Activated naive CD4-positive, alpha-beta T cell treated with Interleukin-2 at 50 U/mL for 16 hours (primary cell): Measurements from ENCODE around the gene DST.

ENCODE experiments used
- DNase-seq: peaks from one replicate; pipeline ENCODE4 v3.0.0-alpha.2; 2020

Gene DST

DNA sequence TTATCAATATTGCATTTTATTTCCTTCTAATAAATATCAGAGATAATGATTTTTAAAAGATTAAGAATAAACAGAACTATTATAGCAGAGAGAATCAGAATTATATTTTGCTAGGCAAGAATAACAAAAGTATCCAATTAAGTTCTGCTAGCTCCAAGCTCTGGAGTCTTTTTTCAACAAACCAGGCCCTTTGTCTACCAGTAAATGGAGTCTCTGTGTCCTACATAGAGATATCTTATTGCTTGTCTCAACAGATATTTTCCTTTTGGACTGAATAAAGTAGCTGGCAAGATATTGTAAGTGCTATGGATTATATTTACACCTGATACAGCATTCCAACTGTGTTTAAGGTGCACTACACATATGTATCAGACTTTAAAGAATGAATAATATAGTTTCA lies 107.1 kb downstream of the DST start:
- DNase-seq = no peak

DNA sequence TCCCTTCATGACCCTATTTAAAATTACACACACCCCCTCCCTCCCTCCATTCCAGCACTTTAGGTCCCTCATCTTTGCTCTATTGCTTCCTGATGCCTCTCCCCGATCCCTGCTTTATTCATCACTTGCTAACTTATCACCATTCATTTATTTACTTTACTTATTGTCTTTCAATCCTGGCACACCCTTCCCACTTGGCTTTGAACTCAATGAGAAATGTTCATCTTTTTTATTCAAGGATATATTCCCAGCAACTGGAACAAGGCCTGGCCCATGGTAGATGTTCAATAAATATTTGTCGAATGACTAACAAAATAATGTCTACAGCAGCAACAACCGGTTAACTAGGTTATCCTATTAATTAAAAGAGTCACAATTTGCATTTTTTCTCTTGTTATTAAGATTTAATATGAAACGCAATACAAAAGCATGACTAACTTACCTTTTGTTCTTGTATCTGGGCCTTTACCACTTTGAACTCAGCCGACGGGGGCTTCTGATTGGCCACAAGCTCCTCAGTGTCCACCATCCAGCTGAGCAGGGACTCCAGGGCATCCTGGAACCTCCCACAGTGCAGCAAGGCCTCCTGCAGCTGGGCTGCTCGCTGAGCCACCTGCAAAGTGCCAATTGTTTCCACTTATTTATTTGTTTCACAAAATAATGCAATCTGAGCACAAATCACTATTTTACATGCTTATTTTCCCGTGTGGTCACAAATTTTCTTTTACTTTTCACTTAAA lies 107.8 kb downstream of the DST start:
- DNase-seq = no peak

DNA sequence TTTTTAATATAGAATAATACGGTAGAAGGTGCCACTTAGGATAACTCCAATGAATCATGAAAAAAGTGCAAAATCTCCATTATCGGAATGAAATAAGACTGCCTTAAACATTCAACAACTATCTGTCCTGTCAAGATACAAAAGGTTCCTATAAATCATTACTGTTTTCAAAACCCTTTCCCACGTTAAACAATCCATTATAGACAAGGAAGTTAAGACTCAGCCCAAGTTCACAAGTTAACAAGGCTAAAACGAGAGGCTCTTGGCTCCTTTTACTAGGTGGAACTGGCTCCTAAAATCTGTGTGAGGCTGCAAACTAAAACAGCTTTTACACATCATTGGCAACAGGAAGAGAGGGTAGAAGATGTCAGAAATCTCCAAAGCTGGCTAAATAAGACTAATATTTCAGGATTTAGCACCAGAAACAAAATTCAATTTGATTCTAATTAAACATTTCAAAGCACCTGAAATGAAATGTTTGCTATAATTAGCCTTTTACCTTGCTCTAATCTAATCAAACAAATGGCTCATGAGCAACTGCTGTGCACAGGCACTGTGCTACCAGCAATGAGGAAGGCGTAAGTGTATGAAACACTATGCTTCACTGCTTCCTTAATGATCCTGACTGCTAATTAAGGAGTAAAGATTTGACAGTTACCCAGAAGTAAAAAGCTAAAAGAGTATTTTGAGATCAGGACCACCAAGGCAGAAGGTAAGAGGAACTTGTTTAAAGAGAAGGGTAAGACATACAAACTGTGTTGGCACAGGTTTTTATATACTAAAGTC lies 109.7 kb downstream of the DST start:
- DNase-seq = no peak

DNA sequence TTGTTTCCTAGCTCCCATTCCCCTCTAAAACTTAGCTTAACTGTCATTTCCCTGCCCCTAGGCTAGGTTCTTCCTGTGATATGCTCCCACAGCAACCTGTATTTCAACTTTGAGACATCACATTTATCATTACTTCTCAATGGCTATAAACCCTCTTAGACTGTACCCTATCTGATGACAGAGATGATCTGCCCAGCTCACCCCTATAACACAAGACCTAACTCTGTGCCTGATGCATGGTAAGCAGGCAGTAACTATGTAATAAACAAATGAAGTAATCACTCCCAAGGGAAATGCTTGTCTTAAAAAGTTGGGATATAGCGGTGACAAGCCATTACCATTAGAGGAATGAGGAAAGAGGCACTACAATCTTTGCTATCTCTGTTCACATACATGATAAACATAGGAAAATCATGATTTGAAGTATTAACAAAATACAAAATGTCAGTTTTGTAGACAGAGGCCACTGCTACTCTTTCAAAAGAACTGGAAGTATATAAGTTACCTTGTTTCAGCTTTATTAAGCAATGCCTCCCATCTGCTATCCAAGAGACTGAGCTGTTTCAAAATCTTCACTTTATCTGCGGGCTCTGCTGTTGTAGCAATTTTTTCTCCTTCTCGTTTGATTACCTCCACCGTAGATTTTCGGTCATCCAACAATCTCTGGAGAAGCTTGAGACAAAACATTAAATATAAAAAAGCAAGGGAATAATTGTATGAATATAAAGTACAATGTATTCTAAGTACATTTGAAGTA lies 110.7 kb downstream of the DST start:
- no peak for DNase-seq

DNA sequence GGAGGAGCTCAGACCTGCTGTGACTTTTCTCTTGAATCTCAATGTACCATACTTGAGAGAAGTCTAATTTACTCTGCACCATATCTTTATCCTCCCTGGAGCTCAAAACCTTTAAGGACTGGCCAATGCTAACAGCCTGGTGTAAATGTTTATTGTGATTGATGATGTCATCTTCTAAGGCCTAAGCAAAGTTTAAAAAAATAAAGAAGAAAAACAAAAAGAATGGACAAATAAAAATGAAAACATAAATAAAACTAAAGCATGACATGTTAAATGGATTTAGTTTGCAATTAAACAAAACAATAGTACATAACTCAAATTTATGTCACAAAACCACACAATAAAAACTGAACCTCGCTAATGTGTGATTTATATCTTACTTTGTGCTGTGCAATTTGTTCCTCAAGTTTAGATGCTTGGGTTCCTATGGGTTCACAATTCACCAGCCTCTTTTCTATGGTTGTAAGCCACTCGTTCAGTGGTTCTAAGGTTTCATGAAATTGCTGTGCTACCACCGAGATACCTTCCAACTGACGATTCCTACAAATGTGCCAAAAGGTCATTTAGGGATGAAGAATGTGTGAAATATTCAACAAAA lies 113.0 kb downstream of the DST start:
- DNase-seq = no peak

DNA sequence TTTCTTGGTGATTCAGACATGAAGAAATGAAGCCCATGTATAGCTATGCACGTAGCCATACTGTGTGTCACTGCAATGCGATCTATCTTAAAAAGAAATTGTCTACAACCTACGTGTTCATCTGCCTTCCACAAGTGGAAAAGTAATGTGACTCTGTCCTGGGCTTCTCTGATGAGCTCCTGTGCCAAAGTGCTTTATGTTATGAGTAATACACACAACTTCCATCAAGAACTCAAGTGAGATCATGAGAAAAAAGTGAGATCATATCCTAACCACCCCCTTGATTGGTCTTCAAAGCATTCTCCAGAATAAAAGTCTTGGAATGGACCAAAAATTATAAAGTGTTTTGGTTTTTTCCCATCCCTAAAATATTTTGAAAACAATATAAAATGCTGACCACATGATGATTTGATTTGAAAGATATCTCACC lies 114.3 kb downstream of the DST start:
- DNase-seq = no peak

DNA sequence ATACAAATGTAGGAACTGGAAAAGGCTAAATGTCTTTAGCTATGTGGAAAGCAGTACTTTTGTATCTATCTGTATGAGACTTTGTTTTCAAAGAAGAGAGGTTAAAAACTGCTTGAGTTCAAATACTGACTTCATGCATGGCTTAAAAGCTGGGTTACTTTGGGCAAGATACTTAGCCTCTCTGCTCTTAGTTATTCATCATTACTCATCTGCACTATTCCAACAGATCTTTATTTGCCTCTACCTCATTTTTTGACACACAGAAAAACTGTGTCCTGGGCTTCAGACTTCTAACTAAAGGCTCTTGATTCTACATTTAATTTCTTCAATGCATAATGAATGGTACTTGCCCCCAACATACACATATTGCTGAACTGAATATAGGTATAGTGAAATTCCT lies 114.8 kb downstream of the DST start:
- DNase-seq = no peak

DNA sequence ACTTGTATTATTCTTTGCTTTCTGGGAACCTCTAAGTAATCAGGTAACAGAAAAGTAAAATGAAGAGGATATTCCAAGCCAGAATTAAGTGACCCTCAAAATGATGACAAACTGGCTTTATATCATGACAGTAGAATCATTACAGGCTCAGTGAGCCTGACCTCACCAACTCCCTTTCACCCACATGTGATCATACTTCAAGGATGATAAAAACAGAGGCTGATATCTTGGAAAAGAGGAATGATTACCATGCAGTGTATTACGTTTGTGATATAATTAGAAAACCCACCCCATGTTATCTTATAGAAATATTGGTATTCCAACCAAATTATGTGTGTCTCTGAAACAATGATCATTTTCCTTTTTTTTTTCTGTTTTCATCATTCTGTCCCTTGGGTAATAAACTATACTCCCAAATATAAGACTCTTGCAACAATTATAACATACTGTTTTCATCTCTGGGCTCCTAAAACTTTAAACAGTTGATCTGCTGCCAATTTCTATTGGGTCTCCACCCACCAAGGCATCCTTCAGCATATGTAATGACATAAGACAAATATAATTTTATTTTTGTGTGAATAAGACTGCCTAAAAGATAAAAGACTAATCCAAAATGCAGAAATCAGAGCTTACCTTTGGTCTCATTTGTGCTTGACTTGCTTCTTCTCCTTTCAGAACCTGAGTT lies 115.7 kb downstream of the DST start:
- no peak for DNase-seq

DNA sequence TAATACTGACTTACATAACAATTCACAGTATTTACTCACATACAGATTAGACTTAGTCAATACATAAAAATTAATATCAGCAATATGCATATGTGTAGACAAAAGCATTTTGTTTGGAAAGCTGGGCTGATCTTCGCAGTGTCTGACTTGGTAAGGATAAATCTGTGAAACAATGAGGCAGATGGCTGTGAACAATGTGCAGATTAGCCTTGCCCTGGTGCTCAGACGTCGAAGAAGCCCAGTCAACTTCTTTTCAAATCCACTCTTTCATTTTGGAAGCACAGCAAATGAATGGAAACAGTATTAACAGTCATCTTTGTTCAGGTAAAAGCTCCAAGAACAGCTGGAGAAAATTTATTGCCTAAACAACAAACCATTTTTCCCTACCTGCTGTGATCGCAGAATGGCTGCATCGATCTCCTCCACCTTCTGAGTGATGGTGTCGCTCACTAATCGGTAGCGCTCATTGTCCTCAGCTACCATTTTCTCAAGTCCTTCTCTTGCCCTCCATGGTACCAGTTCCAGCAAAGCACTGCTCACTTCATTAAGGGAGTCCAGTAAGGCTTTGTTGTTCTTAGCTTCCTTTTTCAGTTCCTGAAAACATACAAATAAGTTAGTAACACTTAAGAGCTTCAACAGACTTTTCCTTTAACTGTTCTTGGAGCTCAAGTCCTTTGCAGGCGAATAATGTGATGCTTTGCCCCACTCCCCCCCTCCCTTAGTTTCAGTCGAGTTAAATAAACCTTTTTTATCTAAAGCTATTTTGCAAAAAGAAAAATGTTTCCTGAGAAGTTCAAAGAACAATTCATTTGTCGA lies 116.5 kb downstream of the DST start:
- DNase-seq = no peak

DNA sequence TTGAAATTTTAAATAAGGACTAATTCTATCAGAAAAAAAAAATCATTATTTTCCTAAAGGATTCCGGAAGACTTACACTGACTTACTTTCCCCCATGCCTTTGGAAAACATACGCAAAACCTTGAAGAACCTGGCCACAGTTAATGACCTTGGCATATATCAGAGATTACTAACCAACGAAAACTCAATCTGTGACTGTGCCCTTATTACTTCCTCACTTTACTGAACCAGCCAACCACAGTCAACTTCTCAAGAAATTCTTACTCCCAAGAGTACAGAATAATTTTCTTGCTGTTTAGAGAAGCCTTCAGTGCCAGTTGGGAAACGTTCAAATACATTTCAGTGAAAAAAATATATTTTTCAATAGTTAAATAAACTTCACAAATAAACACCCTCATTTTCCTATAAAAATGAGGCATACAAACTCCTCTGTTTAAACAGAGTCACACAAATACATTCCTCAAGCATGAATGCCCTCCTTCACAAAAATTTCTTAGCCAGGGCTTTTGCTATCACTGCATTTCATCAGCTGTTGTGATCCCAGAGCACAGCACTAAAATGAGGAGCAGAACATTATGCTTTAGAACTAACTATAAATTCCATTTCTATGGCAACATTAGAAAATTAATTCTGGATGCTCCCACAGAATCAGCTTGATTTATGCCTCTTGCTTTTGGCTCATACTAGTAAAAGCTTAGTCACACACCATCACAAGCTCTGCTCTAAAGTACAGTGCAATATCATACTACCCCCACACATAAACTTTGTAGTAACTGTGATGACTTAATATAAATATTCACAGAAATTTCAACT lies 117.6 kb downstream of the DST start:
- no peak for DNase-seq

DNA sequence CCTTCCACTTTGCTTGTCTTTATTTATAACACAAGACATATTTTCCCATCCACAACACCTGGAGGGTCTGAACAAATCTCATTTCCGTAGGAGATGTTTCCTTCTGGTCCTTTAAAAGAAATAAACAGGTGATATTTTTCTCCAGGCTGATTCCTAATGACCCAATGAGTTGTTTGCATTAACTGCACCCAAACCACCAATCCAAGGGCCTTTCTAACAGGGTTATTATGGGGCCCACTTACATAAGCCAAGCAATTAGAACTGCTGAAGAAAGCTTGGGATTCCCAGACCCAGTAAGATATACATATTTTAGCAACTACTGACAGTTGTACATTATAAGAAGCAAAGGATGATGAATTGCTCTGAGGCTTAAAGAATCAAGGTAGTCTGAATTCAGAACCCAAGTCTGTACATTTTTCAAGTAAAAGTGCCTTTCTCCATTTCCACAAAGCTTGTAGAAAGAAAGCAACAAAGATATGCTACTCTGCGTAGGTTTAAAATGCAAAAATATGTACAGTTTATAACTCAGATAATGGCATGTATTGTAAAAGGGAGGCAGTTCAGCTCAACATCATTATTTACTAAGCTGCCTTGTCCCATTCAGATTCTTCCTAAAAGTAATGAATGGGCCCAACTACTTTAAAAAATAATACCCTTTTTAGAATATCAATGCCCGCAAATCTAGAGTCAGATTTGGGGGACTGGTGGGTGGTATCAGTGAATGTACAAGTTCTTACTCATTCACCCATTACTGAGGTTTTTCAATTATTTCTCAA lies 120.0 kb downstream of the DST start:
- no peak for DNase-seq

DNA sequence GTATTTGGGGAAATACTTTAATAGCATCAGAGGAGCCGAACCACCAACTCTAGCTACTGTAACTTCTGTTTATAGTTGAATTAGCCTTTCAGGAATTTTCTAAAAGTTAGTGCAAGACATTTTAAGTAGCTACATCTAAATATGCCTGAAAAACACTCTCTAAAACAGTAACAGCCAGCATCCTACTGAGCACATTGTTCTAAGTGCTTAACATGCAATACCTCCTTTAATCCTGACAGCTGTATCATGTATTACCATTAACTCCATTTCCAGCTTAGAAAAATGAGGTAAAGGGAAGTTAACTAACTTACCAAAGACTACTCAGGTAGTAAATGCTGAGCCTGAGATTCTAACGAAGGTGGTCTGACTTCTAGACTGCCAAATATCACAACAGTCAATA lies 120.7 kb downstream of the DST start:
- DNase-seq = no peak

DNA sequence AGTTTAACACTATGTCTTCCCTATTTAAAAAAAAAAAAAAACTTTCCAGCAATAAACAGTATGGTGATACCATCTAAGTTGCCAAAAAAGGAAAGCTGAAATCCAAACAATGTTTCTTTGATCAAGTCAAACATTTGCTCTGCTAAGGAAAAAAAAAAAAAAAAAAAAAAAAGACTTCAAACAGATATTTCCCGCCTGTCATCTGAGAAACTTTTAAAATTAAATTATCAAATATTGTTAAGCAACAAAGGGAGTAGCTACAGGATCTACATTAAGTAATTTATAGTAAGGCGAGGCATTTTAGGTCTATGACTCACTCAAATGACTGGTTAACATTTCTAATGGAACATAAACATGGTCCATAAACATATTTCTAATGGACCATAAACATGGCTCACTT lies 121.2 kb downstream of the DST start:
- DNase-seq = no peak

DNA sequence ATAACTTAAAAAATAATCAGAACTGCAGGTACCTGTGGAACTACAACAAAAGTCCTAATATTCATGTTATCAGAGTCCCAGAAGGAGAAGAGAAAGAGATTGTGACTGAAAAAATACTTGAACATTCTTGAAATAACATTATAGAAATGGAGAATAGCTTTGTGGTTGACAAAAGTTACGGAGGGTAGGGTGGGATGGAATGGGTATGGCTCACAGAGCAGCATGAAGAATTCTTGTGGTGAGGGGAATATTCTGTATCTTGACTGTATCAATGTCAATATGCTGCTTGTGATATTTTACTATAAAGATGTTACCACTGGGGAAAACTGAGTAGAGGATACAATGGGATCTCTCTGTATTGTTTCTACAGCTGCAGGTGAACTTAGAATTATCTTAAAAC lies 122.5 kb downstream of the DST start:
- DNase-seq = no peak

DNA sequence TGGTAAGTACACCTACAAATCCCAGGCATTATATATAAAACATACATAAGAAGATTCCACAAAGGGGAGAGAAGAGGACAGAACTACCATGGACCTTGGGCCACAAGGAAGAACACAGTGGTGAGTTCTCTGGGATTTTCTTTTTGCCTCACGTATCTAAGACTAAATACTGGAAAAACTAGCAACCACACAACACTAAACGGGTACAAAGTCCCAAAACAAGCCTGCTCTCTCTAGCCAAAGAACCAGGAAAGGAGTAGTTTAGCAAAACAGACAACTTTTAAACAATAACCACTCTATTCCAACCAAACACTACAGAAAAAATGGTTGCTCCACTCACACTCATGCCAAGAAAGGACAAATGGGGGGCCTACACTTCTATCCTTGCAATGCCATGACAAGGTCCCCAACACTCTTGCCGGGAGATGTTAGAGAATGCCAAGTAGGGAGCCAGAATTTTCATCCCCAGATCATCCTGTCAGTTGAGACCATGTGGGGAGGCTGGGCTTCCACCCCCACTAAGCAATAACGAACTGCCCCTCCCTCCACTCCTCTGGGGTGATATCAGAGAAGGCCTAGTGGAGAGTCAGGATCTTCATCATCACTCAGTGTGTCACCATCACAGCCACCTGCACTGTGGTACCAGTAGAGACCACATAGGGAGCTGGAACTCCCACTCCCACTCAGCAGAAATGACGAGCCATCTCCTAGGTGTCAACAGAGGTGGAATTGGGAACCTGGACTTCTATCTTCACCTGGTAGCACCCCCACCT lies 123.5 kb downstream of the DST start:
- DNase-seq = no peak

DNA sequence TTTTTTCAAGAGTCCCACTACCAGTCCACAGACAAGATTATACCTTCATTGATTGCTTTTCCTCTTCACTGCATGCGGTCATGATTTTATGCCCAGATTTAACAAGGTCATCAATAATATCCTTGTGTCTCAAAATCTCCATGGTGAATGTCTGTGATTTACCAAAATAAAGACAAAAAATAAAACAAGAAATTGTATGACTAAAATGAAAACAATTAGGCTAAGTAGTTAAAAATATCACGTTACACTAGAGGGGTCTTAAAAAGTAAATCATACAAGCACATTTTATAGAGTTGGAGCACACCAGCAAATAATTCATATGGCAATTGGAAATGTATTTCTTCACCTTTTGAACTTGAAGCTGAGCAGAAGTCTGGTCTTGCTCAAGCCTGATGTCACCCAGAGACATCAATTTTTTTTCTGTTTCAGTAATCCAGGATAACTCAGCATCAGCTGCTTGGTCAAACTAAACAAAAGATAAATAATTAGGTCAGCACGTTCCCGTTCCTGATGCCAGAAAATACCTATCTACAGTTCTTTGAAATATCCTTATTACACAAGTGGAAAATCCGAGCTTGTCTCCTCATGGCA lies 125.4 kb downstream of the DST start:
- DNase-seq = no peak

DNA sequence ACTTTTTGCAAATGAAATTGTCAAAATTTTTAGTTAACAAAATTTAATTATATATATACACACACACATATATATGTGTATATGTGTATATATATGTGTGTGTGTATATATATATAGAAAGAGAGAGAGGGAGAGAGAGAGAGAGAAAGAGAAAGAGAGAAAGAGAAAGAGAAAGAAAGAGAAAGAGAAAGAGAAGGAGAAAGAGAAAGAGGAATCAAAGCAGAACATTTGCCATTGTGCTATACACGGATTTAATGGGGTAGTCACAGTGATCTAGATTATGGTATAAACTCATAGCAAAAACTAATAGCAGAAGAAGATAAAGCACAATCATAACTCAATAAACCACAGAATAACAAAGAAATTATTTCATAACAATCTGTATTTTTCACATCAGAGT lies 126.7 kb downstream of the DST start:
- no peak for DNase-seq

DNA sequence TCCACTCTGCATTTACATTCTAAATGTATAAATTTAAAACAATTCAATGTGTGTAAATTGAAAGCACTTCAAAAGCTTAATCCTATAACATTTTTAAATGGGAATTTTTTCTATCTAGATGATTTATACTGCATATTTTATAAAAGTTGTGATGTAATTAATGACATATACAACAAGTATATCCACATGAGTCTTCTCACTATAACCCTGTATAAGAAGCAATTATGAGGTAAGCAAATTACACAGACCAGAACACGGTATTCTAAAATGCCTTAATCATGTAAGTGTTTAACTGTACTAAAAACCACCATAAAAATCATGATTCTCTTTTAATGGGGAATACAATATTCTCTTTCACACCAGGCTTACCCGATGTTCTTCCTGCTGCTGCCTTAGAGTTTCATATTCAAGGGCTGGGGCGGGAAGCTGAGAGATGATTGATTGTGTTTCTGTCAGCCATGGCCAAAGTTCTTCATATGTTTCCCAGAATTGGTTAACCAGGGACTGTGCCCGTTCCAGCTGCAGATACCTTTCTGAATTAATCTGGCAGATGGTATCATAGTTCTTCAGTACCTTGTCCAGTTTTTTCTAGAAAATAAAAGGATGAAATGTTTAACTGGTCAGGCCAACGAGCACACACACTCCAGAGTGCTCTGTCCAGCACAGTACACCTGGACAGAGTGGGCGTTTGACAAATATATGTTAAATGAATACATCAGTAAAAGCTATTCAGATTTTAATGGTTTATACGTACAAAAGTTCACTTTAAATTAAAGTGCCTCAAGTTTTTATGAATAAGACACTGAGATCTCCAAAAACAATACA lies 127.4 kb downstream of the DST start:
- no peak for DNase-seq
